Osteoblast (primary cell): ENCODE data around the gene FYCO1. TPM values are rescaled to one million over a fixed set of nuclear protein-coding genes. Genes with fewer than 3 reads are reported as not detected.

Experiments
- DNase-seq: peaks from one replicate; pipeline ENCODE4 v3.0.0; 2011; ENCODE audit warnings: low spot score, mixed read lengths; ENCODE audit not compliant: insufficient read length; ENCODE audit errors: missing footprints
- H2AFZ ChIP-seq: 2 replicates; pipeline ENCODE4 v1.6.0; 2011; ENCODE audit warnings: mild to moderate bottlenecking, low read length
- H3K27ac ChIP-seq: 2 replicates; pipeline ENCODE4 v1.5.1; 2011; ENCODE audit warnings: mild to moderate bottlenecking, low read depth, low read length, moderate library complexity
- H3K27me3 ChIP-seq: 2 replicates; pipeline ENCODE4 v1.6.0; 2012; ENCODE audit warnings: mild to moderate bottlenecking, control low read depth, inconsistent platforms, low read length, moderate library complexity; ENCODE audit not compliant: insufficient read depth
- H3K36me3 ChIP-seq: 2 replicates; pipeline ENCODE4 v1.5.1; 2011; ENCODE audit warnings: mild to moderate bottlenecking, low read length, control low read depth, moderate library complexity; ENCODE audit not compliant: insufficient read depth
- H3K4me1 ChIP-seq: 2 replicates; pipeline ENCODE4 v1.5.1; 2011; ENCODE audit warnings: mild to moderate bottlenecking, low read length, control low read depth, moderate library complexity; ENCODE audit not compliant: insufficient read depth
- H3K4me2 ChIP-seq: 2 replicates; pipeline ENCODE4 v1.6.0; 2011; ENCODE audit warnings: mild to moderate bottlenecking, low read length; ENCODE audit not compliant: insufficient read depth
- H3K4me3 ChIP-seq: fragments of 200-600 bp; sonication (generic); 3 replicates; pipeline ENCODE4 v1.5.1; 2012; ENCODE audit warnings: mild to moderate bottlenecking, low read length, inconsistent platforms; ENCODE audit not compliant: insufficient read depth
- H3K79me2 ChIP-seq: 2 replicates; pipeline ENCODE4 v1.6.0; 2012; ENCODE audit warnings: mild to moderate bottlenecking, low read length, control low read depth, inconsistent platforms; ENCODE audit not compliant: insufficient read depth
- H3K9me3 ChIP-seq: 2 replicates; pipeline ENCODE4 v1.5.1; 2011; ENCODE audit warnings: low read depth, low read length, control low read depth
- H4K20me1 ChIP-seq: 2 replicates; pipeline ENCODE4 v1.6.0; 2012; ENCODE audit warnings: mild to moderate bottlenecking, low read length, control low read depth; ENCODE audit not compliant: insufficient read depth
- CTCF ChIP-seq: IDR thresholded peaks from 2 replicates; pipeline ENCODE4 v1.5.1; 2011; ENCODE audit warnings: mild to moderate bottlenecking, low read depth, low read length, moderate library complexity; ENCODE audit errors: extremely low read depth
- total RNA-seq: library from RNA; depleted of rRNA; stranded (reverse); fragments of >200 nt; gene quantifications from 2 replicates; pipeline ENCODE4 v1.2.3, GENCODE V29; 2012

The FYCO1 gene
- total RNA-seq, 1 donor, result 25.0 TPM

GRCh38 chr3:46031747-46032146 is 36.1 kb upstream of the FYCO1 start:
- no peak for TF ChIP-seq CTCF
- Histone ChIP-seq H3K4me1 (no peaks in the 10 kb centered on the region), H4K20me1 (no peaks in the 10 kb centered on the region), H3K27me3 (peaks cover 19% of the 10 kb centered on the region), H2AFZ (no peak overlapping the region), H3K9me3 (no peaks in the 10 kb centered on the region), H3K79me2 (no peaks in the 10 kb centered on the region), H3K36me3 (no peaks in the 10 kb centered on the region), H3K4me2 (no peak overlapping the region), H3K4me3 (no peak overlapping the region), H3K27ac (no peak overlapping the region)
- DNase-seq, result no peak

GRCh38 chr3:46031269-46031668 is 35.6 kb upstream of the FYCO1 start:
- TF ChIP-seq CTCF, result no peak
- Histone ChIP-seq H3K9me3 (no peaks in the 10 kb centered on the region), H2AFZ (no peak overlapping the region), H3K27me3 (peaks cover 18% of the 10 kb centered on the region), H3K27ac (no peak overlapping the region), H3K4me3 (no peak overlapping the region), H3K79me2 (no peaks in the 10 kb centered on the region), H4K20me1 (no peaks in the 10 kb centered on the region), H3K36me3 (no peaks in the 10 kb centered on the region), H3K4me2 (no peak overlapping the region), H3K4me1 (no peaks in the 10 kb centered on the region)
- no peak for DNase-seq

- Histone ChIP-seq H4K20me1 (no peaks in the 10 kb centered on the region), H3K4me3 (no peak overlapping the region), H2AFZ (no peak overlapping the region), H3K27ac (no peak overlapping the region), H3K36me3 (no peaks in the 10 kb centered on the region), H3K4me1 (no peaks in the 10 kb centered on the region), H3K27me3 (peaks cover 17% of the 10 kb centered on the region), H3K9me3 (no peaks in the 10 kb centered on the region), H3K79me2 (no peaks in the 10 kb centered on the region), H3K4me2 (no peak overlapping the region)
- no peak for DNase-seq
- TF ChIP-seq CTCF, result no peak
Observed at GRCh38 chr3:46030626-46031025, 35.0 kb upstream of the FYCO1 start.

GRCh38 chr3:46029953-46030543 is 34.4 kb upstream of the FYCO1 start:
- Histone ChIP-seq H4K20me1 (no peaks in the 10 kb centered on the region), H3K4me2 (no peak overlapping the region), H3K36me3 (no peaks in the 10 kb centered on the region), H3K79me2 (no peaks in the 10 kb centered on the region), H3K4me1 (no peaks in the 10 kb centered on the region), H2AFZ (no peak overlapping the region), H3K27ac (no peak overlapping the region), H3K27me3 (peaks cover 12% of the 10 kb centered on the region), H3K4me3 (no peak overlapping the region), H3K9me3 (no peaks in the 10 kb centered on the region)
- TF ChIP-seq CTCF, result no peak
- DNase-seq, result no peak
